ENCODE data around the gene C11orf97. TPM values are rescaled to one million over a fixed set of nuclear protein-coding genes. Genes with fewer than 3 reads are reported as not detected.

The C11orf97 gene, protein sequence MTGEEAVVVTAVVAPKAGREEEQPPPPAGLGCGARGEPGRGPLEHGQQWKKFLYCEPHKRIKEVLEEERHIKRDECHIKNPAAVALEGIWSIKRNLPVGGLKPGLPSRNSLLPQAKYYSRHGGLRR
- total RNA-seq (2021) (not detected in 2 replicates), Bru-seq, nascent RNA (percentile 9 among the genes with signal in this experiment), BruChase-seq, experiment 1, labeled RNA remaining after a 2-hour chase (percentile 10 among the genes with signal in this experiment), BruChase-seq, experiment 2, labeled RNA remaining after a 6-hour chase (percentile 7 among the genes with signal in this experiment)
- long read RNA-seq = 0 reads

DNA sequence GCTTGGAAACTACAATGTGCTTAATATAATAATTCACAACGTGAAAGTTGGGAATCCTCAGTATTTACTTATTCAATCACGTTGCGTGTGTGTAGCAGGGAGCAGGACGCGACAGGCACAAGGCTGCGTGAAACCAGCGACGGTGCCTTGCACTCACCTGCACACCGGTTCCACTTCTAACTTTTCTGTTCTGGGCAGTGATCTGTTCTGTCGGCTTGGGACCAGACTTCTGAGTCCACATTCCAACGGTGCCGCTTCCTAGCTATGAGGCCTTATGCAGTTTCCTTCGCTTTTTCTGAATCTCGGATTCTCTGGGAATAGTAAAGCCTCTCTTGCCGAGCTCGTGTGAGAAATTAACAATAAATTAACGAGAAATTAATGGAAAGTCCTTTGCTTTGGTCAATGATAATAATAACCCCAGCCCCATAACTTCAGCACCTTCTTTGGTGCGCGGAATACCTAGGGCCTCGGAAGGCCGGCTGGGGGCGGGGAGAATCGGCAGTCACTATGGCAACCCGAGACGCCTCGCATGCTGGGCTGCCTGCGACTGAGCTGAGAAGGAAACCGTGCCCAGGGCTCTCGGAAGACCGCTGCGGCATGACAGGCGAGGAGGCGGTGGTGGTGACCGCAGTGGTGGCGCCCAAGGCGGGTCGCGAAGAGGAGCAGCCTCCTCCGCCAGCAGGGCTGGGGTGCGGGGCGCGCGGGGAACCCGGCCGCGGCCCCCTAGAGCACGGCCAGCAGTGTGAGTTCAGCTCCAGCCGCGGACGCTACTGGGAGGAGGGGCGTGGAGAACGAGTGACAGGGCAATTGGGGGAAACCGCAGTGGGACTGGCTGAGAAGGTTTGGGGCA lies at the start of gene C11orf97:
Gene C11orf97 (plus strand): TSS at position 530 of the 850 bp plus-strand sequence. CDS start 68 bp downstream, at position 598.
- no peaks in the 10 kb centered on the region for H3K27me3 ChIP-seq (ENCODE audit: insufficient read depth, low read depth)
- H3K9me3 ChIP-seq (ENCODE audit: insufficient read depth, low read depth) = peaks cover 4% of the 10 kb centered on the region; the same call in 1 of the 2 replicates
- H3K27ac ChIP-seq = no peak within 1 kb of the TSS
- H3K4me1 ChIP-seq (replicated peaks; ENCODE audit: insufficient read depth) = peaks cover 16% of the 10 kb centered on the region
- peak; percentile 48 to 59 for DNase-seq
- no peaks in the 10 kb centered on the region for H3K9me2 ChIP-seq (ENCODE audit: insufficient read depth)
- ChIA-PET CTCF (interaction anchor here (0.6 to 1.2 kb wide), 2 partner anchors 14 to 76 kb away, joined by 4 read pairs; no protein-coding TSS in a partner anchor), POLR2A (ENCODE audit: unreplicated experiment) (no interaction called here)
- no peak for TF ChIP-seq EZH2 (IDR thresholded peaks at IDR 0.05; ENCODE audit: low read depth)
- TF ChIP-seq, protein P1, sequence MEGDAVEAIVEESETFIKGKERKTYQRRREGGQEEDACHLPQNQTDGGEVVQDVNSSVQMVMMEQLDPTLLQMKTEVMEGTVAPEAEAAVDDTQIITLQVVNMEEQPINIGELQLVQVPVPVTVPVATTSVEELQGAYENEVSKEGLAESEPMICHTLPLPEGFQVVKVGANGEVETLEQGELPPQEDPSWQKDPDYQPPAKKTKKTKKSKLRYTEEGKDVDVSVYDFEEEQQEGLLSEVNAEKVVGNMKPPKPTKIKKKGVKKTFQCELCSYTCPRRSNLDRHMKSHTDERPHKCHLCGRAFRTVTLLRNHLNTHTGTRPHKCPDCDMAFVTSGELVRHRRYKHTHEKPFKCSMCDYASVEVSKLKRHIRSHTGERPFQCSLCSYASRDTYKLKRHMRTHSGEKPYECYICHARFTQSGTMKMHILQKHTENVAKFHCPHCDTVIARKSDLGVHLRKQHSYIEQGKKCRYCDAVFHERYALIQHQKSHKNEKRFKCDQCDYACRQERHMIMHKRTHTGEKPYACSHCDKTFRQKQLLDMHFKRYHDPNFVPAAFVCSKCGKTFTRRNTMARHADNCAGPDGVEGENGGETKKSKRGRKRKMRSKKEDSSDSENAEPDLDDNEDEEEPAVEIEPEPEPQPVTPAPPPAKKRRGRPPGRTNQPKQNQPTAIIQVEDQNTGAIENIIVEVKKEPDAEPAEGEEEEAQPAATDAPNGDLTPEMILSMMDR (conservative IDR thresholded peaks at IDR 0.05) = no peak
- H3K4me3 ChIP-seq = peak within 1 kb of the TSS; percentile 61
- H3F3A ChIP-seq (ENCODE audit: insufficient read depth, low read depth) = peaks cover 7% of the 10 kb centered on the region
- no peaks in the 10 kb centered on the region for H3K79me2 ChIP-seq (ENCODE audit: low read depth)
- intact Hi-C loops (cut with micrococcal nuclease; ENCODE audit: unreplicated experiment) = loop anchor here (10.0 kb wide), 1 partner anchor 373 kb away; no protein-coding TSS in a partner anchor
- H2AFZ ChIP-seq = peak within 1 kb of the TSS; percentile 89
- no peaks in the 10 kb centered on the region for H4K20me1 ChIP-seq (ENCODE audit: insufficient read depth)
- no peaks in the 10 kb centered on the region for H3K36me3 ChIP-seq (ENCODE audit: low read depth)
- no TSS peak for BruUV-seq (replicated peaks)
- H3K4me2 ChIP-seq = peak within 1 kb of the TSS; percentile 85

- no peaks in the 10 kb centered on the region for H3K4me1 ChIP-seq (replicated peaks; ENCODE audit: insufficient read depth)
- no peak overlapping the region for H3K4me3 ChIP-seq
- 0 out of 2 replicates have a peak, but pooled peaks cover 4% of the 10 kb centered on the region for H4K20me1 ChIP-seq (ENCODE audit: insufficient read depth)
- no peaks in the 10 kb centered on the region for H3K9me3 ChIP-seq (ENCODE audit: insufficient read depth, low read depth)
- ChIA-PET CTCF (no interaction called here), POLR2A (ENCODE audit: unreplicated experiment) (no interaction called here)
- no peaks in the 10 kb centered on the region for H3K9me2 ChIP-seq (ENCODE audit: insufficient read depth)
- DNase-seq = no peak
- TF ChIP-seq, protein P1 (conservative IDR thresholded peaks at IDR 0.05) = no peak
- no peak for TF ChIP-seq EZH2 (IDR thresholded peaks at IDR 0.05; ENCODE audit: low read depth)
- H3K4me2 ChIP-seq = no peak overlapping the region
- H3K36me3 ChIP-seq (ENCODE audit: low read depth) = peaks cover 16% of the 10 kb centered on the region; the same call in 1 of the 2 replicates
- no TSS peak for BruUV-seq (replicated peaks)
- H3K27ac ChIP-seq = no peak overlapping the region
- no peaks in the 10 kb centered on the region for H3K79me2 ChIP-seq (ENCODE audit: low read depth)
- no peak overlapping the region for H2AFZ ChIP-seq
- H3F3A ChIP-seq (ENCODE audit: insufficient read depth, low read depth) = no peaks in the 10 kb centered on the region
- no peaks in the 10 kb centered on the region for H3K27me3 ChIP-seq (ENCODE audit: insufficient read depth, low read depth)
- intact Hi-C loops (cut with micrococcal nuclease; ENCODE audit: unreplicated experiment) = no loop called here
Measured at GRCh38 chr11:94469416-94469815, 42.8 kb upstream of the C11orf97 start.

GRCh38 chr11:94472916-94473799 lies 39.1 kb upstream of the C11orf97 start:
- no peak for TF ChIP-seq EZH2 (IDR thresholded peaks at IDR 0.05; ENCODE audit: low read depth)
- TF ChIP-seq, protein P1 (conservative IDR thresholded peaks at IDR 0.05) = no peak
- CTCF ChIA-PET = no interaction called here
- Histone ChIP-seq H3K4me3 (no peak overlapping the region), H3K4me1 (replicated peaks; ENCODE audit: insufficient read depth) (no peaks in the 10 kb centered on the region), H3K4me2 (no peak overlapping the region), H3K9me2 (ENCODE audit: insufficient read depth) (no peaks in the 10 kb centered on the region), H3F3A (ENCODE audit: insufficient read depth, low read depth) (no peaks in the 10 kb centered on the region; the same call in 1 of the 2 replicates), H3K79me2 (ENCODE audit: low read depth) (no peaks in the 10 kb centered on the region), H4K20me1 (ENCODE audit: insufficient read depth) (0 out of 2 replicates have a peak, but pooled peaks cover 4% of the 10 kb centered on the region), H2AFZ (no peak overlapping the region), H3K27ac (no peak overlapping the region), H3K9me3 (ENCODE audit: insufficient read depth, low read depth) (no peaks in the 10 kb centered on the region), H3K27me3 (ENCODE audit: insufficient read depth, low read depth) (no peaks in the 10 kb centered on the region), H3K36me3 (ENCODE audit: low read depth) (peaks cover 26% of the 10 kb centered on the region)
- POLR2A ChIA-PET (ENCODE audit: unreplicated experiment) = no interaction called here
- intact Hi-C loops (cut with micrococcal nuclease; ENCODE audit: unreplicated experiment) = no loop called here
- no TSS peak for BruUV-seq (replicated peaks)
- DNase-seq = no peak

Data from PC-9 (cell line).